Liver (tissue), 9 donors: ENCODE results near the gene PELO. TPM values are rescaled to one million over a fixed set of nuclear protein-coding genes. Genes with fewer than 3 reads are reported as not detected.

Experiments
- DNase-seq: peaks from one replicate; pipeline ENCODE4 v3.0.0-alpha.2; 2017; ENCODE audit warnings: low spot score
- H3K27ac ChIP-seq, 2 donors: one replicate each; pipeline ENCODE4 v1.7.0; 2013; ENCODE audit warnings: inconsistent platforms in 2 of 2, low read length in 2 of 2, control low read depth in 1 of 2, low read depth in 1 of 2, mild to moderate bottlenecking in 1 of 2
- H3K27me3 ChIP-seq, 4 donors: one replicate each; pipeline versions ENCODE4 v1.6.1 to v1.7.0; 2013; ENCODE audit warnings: low read length in 3 of 4, inconsistent platforms in 1 of 4, mild to moderate bottlenecking in 1 of 4, moderate library complexity in 1 of 4; ENCODE audit not compliant: control insufficient read depth in 4 of 4, insufficient read depth in 4 of 4
- H3K36me3 ChIP-seq, 4 donors: one replicate each; pipeline versions ENCODE4 v1.6.1 to v1.7.0; 2013; ENCODE audit warnings: low read length in 3 of 4, mild to moderate bottlenecking in 3 of 4, low read depth in 1 of 4, moderate library complexity in 1 of 4; ENCODE audit not compliant: control insufficient read depth in 4 of 4, insufficient read depth in 3 of 4
- H3K4me1 ChIP-seq, 4 donors: one replicate each; pipeline versions ENCODE4 v1.6.1 to v1.7.0; 2013; ENCODE audit warnings: low read length in 3 of 4, mild to moderate bottlenecking in 3 of 4, moderate library complexity in 1 of 4; ENCODE audit not compliant: control insufficient read depth in 4 of 4, insufficient read depth in 4 of 4
- H3K4me3 ChIP-seq, 3 donors: one replicate each; pipeline versions ENCODE4 v1.6.1 to v1.7.0; 2013; ENCODE audit warnings: low read length in 3 of 3, control low read depth in 1 of 3, low read depth in 1 of 3, mild to moderate bottlenecking in 1 of 3
- H3K9ac ChIP-seq, 2 donors: one replicate each; pipeline ENCODE4 v1.7.0; 2013; ENCODE audit warnings: low read length in 2 of 2, mild to moderate bottlenecking in 2 of 2, moderate library complexity in 2 of 2, control low read depth in 1 of 2, low read depth in 1 of 2
- H3K9me3 ChIP-seq, 4 donors: one replicate each; pipeline versions ENCODE4 v1.6.1 to v1.7.0; 2013; ENCODE audit warnings: low read length in 3 of 4; ENCODE audit not compliant: control insufficient read depth in 4 of 4
- FOXA1 ChIP-seq: IDR thresholded peaks from 2 replicates; pipeline ENCODE4 v1.6.1; 2016; ENCODE audit warnings: antibody characterized with exemption
- FOXA2 ChIP-seq: IDR thresholded peaks from 2 replicates; pipeline ENCODE4 v1.6.1; 2016; ENCODE audit warnings: antibody characterized with exemption
- GABPA ChIP-seq, 2 donors: IDR thresholded peaks in 1 of 2; conservative IDR thresholded peaks in 1 of 2; 2 replicates each; pipeline ENCODE4 v1.6.1; 2016; ENCODE audit warnings: antibody characterized with exemption in 2 of 2, mild to moderate bottlenecking in 1 of 2, moderate library complexity in 1 of 2
- HNF4A ChIP-seq, 2 donors: conservative IDR thresholded peaks; 2 replicates each; pipeline ENCODE4 v1.6.1; 2016; ENCODE audit warnings: antibody characterized with exemption in 2 of 2, mild to moderate bottlenecking in 2 of 2
- JUND ChIP-seq, 2 donors: IDR thresholded peaks; 2 replicates each; pipeline ENCODE4 v1.6.1; 2016; ENCODE audit warnings: antibody characterized with exemption in 2 of 2
- NR2F2 ChIP-seq: IDR thresholded peaks from 2 replicates; pipeline ENCODE4 v1.6.1; 2016; ENCODE audit warnings: antibody characterized with exemption
- RAD21 ChIP-seq, 2 donors: IDR thresholded peaks; 2 replicates each; pipeline ENCODE4 v1.6.1; 2016; ENCODE audit warnings: antibody characterized with exemption in 2 of 2, mild to moderate bottlenecking in 2 of 2
- RXRA ChIP-seq, 2 donors: IDR thresholded peaks; 2 replicates each; pipeline ENCODE4 v1.6.1; 2017 to 2018; ENCODE audit warnings: antibody characterized with exemption in 2 of 2, mild to moderate bottlenecking in 1 of 2
- SP1 ChIP-seq: IDR thresholded peaks from 2 replicates; pipeline ENCODE4 v1.6.1; 2018; ENCODE audit warnings: antibody characterized with exemption, mild to moderate bottlenecking
- TAF1 ChIP-seq: conservative IDR thresholded peaks from 2 replicates; pipeline ENCODE4 v1.6.1; 2016; ENCODE audit warnings: antibody characterized with exemption, mild to moderate bottlenecking
- YY1 ChIP-seq: IDR thresholded peaks from 2 replicates; pipeline ENCODE4 v1.6.1; 2016; ENCODE audit warnings: antibody characterized with exemption, mild to moderate bottlenecking
- WGBS: extraction: QIAGEN DNeasy Blood & Tissue Kit; methylation state at CpG from one replicate; pipeline ENCODE4 v1.1.7; 2013; 5-methylcytosine and 5-hydroxymethylcytosine counted together
- polyA plus RNA-seq, 2 donors: library from polyadenylated mRNA; stranded (reverse) in 1 of 2; unstranded in 1 of 2; fragments of 200-250 nt in 1 of 2; fragments of >200 nt in 1 of 2; fragmentation: Nextera tagmentation in 1 of 2; extraction: Ambion mirVana in 1 of 2; gene quantifications; one replicate each; pipeline versions ENCODE4 v1.2.1 to v1.2.3, GENCODE V29; 2013 to 2015
- total RNA-seq, 2 donors: library from RNA; depleted of rRNA; stranded (reverse); fragments of >200 nt; gene quantifications; one replicate each; pipeline ENCODE4 v1.2.3, GENCODE V29; 2014
- TF ChIP-seq, protein P1 (sequence below): IDR thresholded peaks from 2 replicates; pipeline ENCODE4 v1.6.1; 2016; ENCODE audit warnings: antibody characterized with exemption
- TF ChIP-seq, protein P2 (sequence below): IDR thresholded peaks from 2 replicates; pipeline ENCODE4 v1.6.1; 2016; ENCODE audit warnings: antibody characterized with exemption
- TF ChIP-seq, protein P3 (sequence below): fragments of 150-350 bp; IDR thresholded peaks from 2 replicates; pipeline ENCODE4 v1.5.1; 2017; ENCODE audit warnings: improper control_type of control experiment, low read depth, low read length; ENCODE audit not compliant: missing input control
- TF ChIP-seq, protein P4 (sequence below): IDR thresholded peaks from 2 replicates; pipeline ENCODE4 v1.6.1; 2016; ENCODE audit warnings: antibody characterized with exemption
- donor health status: healthy.
- donor health status: healthy.
- donor health status: healthy.
- donor health status: healthy.
- donor health status: healthy.

PELO gene
- total and polyA plus RNA-seq, 4 donors = 10.1 to 24.6 (median 16.5) TPM

DNA sequence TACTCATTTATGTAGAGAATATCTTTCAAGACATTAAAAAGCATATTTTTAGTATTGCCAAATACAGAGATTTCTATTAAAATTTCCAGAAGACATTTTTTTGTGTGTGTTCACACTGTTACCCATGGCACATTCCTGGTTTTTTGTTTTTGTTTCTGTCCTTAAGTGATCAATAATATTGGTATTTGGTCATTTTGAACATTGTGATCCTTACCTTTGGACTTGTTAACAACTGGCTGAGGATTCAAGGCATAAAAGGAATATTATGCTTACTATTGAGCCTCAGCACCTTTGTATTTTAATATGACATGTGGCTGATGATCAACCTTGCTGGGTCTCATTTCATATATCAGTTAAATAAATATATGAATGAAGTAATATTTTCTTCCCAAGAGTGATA lies 41.9 kb downstream of the PELO start:
- Histone ChIP-seq H3K9me3 (no peaks in the 10 kb centered on the region), H3K4me3 (no peak overlapping the region), H3K4me1 (peaks cover 0 to 12% (median 6%) of the 10 kb centered on the region in 4 donors), H3K9ac (no peak overlapping the region), H3K27me3 (no peaks in the 10 kb centered on the region), H3K27ac (no peak overlapping the region), H3K36me3 (no peaks in the 10 kb centered on the region)
- TF ChIP-seq, protein P1, sequence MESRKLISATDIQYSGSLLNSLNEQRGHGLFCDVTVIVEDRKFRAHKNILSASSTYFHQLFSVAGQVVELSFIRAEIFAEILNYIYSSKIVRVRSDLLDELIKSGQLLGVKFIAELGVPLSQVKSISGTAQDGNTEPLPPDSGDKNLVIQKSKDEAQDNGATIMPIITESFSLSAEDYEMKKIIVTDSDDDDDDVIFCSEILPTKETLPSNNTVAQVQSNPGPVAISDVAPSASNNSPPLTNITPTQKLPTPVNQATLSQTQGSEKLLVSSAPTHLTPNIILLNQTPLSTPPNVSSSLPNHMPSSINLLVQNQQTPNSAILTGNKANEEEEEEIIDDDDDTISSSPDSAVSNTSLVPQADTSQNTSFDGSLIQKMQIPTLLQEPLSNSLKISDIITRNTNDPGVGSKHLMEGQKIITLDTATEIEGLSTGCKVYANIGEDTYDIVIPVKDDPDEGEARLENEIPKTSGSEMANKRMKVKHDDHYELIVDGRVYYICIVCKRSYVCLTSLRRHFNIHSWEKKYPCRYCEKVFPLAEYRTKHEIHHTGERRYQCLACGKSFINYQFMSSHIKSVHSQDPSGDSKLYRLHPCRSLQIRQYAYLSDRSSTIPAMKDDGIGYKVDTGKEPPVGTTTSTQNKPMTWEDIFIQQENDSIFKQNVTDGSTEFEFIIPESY = no peak
- TF ChIP-seq YY1 = no peak
- peak; percentile 48 for TF ChIP-seq SP1
- no peak for TF ChIP-seq FOXA1
- peak; percentile 14 to 74 for TF ChIP-seq HNF4A (conservative IDR thresholded peaks at IDR 0.05)
- TF ChIP-seq RXRA (IDR thresholded peaks at IDR 0.05) = no peak
- no peak for DNase-seq

DNA sequence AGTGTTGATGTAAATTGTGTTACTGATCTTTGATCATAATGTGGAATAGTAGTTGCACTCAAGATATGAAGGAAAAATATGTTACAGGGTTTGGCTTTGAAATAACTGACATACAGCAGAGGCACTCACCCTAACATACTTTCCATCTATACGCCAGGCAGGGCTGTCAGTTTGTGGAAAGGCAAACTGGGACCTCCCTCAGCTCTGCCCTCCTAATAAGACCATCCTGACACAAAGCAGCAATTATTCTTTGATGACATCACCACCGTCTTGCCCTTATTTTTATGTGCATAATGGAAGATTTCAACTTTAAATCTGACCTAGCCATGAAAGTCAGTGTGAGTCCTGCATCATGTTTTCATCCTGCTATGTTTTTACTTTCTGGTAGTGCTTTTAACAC lies 42.9 kb downstream of the PELO start:
- Histone ChIP-seq H3K27ac (no peak overlapping the region), H3K9ac (no peak overlapping the region), H3K4me3 (no peak overlapping the region), H3K36me3 (no peaks in the 10 kb centered on the region), H3K27me3 (no peaks in the 10 kb centered on the region), H3K9me3 (no peaks in the 10 kb centered on the region), H3K4me1 (peaks cover 0 to 8% (median 2%) of the 10 kb centered on the region in 4 donors)
- no peak for TF ChIP-seq GABPA (IDR thresholded peaks at IDR 0.05 in 1 of 2, conservative IDR thresholded peaks at IDR 0.05 in 1 of 2)
- no peak for TF ChIP-seq NR2F2
- TF ChIP-seq, protein P2, sequence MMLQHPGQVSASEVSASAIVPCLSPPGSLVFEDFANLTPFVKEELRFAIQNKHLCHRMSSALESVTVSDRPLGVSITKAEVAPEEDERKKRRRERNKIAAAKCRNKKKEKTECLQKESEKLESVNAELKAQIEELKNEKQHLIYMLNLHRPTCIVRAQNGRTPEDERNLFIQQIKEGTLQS = no peak
- no peak for DNase-seq
- 88% methylated on average over 2 of the region's 2 CpGs for whole genome bisulfite sequencing

DNA sequence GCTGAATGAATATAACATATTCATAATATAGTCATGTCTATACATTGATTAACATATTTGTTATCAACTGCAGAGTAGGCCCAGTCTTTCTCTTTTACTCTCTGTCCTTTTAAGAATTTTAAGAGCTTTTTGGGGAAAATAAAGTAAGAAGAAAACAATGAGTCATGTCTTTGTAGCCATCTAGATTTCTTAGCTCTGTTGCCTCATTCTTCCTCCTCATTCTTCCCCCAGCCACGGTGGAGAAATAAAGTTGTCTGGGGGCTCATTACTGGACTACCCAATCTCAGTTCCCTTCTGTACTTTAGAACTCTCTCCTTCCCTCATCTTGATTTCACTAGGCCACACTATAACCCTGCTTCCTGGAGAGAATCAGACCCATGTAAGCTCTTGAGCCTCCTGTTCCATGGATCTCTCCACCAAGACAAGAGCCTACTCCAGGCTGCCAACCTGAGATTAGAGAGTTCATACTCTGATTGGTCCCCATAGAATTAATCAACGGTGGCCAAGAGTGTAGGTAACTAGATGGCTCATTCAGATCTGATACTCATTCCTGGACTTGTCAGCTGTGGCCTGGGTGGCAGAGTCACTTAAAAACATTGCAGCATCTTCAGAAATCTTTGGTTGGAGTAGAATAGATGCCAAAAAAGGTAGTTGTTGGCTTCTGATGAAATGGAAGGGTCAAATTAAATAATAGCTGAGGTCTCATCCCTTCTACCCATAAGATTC lies 44.2 kb downstream of the PELO start:
- H3K27ac ChIP-seq = no peak overlapping the region
- H3K36me3 ChIP-seq = no peaks in the 10 kb centered on the region
- H3K4me3 ChIP-seq = no peak overlapping the region
- no peaks in the 10 kb centered on the region for H3K9me3 ChIP-seq
- DNase-seq = no peak
- H3K9ac ChIP-seq = no peak overlapping the region
- H3K4me1 ChIP-seq = peaks cover under 1 to 14% (median 4%) of the 10 kb centered on the region in 4 donors
- WGBS = 86% methylated on average over 2 of the region's 2 CpGs
- TF ChIP-seq RAD21 (IDR thresholded peaks at IDR 0.05) (no peak), JUND (IDR thresholded peaks at IDR 0.05) (no peak), FOXA2 (no peak), FOXA1 (no peak), NR2F2 (no peak), TAF1 (no peak)
- TF ChIP-seq, protein P3, sequence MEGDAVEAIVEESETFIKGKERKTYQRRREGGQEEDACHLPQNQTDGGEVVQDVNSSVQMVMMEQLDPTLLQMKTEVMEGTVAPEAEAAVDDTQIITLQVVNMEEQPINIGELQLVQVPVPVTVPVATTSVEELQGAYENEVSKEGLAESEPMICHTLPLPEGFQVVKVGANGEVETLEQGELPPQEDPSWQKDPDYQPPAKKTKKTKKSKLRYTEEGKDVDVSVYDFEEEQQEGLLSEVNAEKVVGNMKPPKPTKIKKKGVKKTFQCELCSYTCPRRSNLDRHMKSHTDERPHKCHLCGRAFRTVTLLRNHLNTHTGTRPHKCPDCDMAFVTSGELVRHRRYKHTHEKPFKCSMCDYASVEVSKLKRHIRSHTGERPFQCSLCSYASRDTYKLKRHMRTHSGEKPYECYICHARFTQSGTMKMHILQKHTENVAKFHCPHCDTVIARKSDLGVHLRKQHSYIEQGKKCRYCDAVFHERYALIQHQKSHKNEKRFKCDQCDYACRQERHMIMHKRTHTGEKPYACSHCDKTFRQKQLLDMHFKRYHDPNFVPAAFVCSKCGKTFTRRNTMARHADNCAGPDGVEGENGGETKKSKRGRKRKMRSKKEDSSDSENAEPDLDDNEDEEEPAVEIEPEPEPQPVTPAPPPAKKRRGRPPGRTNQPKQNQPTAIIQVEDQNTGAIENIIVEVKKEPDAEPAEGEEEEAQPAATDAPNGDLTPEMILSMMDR = no peak
- TF ChIP-seq, protein P4, sequence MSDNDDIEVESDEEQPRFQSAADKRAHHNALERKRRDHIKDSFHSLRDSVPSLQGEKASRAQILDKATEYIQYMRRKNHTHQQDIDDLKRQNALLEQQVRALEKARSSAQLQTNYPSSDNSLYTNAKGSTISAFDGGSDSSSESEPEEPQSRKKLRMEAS = no peak
- TF ChIP-seq, protein P1 = no peak
- H3K27me3 ChIP-seq = no peaks in the 10 kb centered on the region
